Transverse colon (tissue), 4 donors: ENCODE data around the gene SUSD3. TPM values are rescaled to one million over a fixed set of nuclear protein-coding genes. Genes with fewer than 3 reads are reported as not detected.

ENCODE experiments used
- DNase-seq: peaks from one replicate; pipeline ENCODE4 v3.0.0-alpha.2; 2019
- H3K27ac ChIP-seq, 4 donors: fragments of 200-600 bp; sonication (generic); 2 replicates each; pipeline ENCODE4 v1.5.1; 2016 to 2018; ENCODE audit warnings: inconsistent platforms in 4 of 4
- H3K27me3 ChIP-seq: fragments of 200-600 bp; sonication (generic); 2 replicates; pipeline ENCODE4 v1.5.1; 2017; ENCODE audit warnings: inconsistent platforms
- H3K36me3 ChIP-seq, 4 donors: fragments of 200-600 bp; sonication (generic); 2 replicates each; pipeline ENCODE4 v1.5.1; 2017 to 2019; ENCODE audit warnings: inconsistent platforms in 4 of 4
- H3K4me1 ChIP-seq, 4 donors: fragments of 200-600 bp; sonication (generic); 2 replicates each; pipeline ENCODE4 v1.5.1; 2017 to 2020; ENCODE audit warnings: inconsistent platforms in 4 of 4
- H3K4me3 ChIP-seq, 4 donors: fragments of 200-600 bp; sonication (generic); 1 replicate in 1 of 4; 2 replicates in 3 of 4; pipeline versions ENCODE4 v1.5.1 to v1.6.1; 2017 to 2019; ENCODE audit warnings: inconsistent platforms in 4 of 4
- H3K9me3 ChIP-seq, 2 donors: fragments of 200-600 bp; sonication (generic); 2 replicates each; pipeline ENCODE4 v1.5.1; 2017 to 2019; ENCODE audit warnings: inconsistent platforms in 2 of 2
- CTCF ChIP-seq, 5 experiments: fragments of 200-600 bp in 3 of 5; fragments of 450-650 bp in 2 of 5; sonication (generic) in 3 of 5; IDR thresholded peaks; 1 replicate in 2 of 5; 2 replicates in 3 of 5; pipeline ENCODE4 v1.5.1; 2016 to 2017; ENCODE audit warnings: antibody characterized with exemption in 5 of 5, inconsistent platforms in 3 of 5, mild to moderate bottlenecking in 2 of 5, moderate library complexity in 1 of 5
- EP300 ChIP-seq: sonication (generic); formaldehyde crosslinking; IDR thresholded peaks from one replicate; pipeline ENCODE4 v1.6.1; 2017; ENCODE audit warnings: antibody characterized with exemption, low read depth
- POLR2A ChIP-seq: fragments of 450-650 bp; IDR thresholded peaks from one replicate; pipeline ENCODE4 v1.6.1; 2016; ENCODE audit warnings: antibody characterized with exemption, mild to moderate bottlenecking, moderate library complexity
- POLR2AphosphoS5 ChIP-seq, 3 donors: sonication (generic); formaldehyde crosslinking; IDR thresholded peaks; one replicate each; pipeline ENCODE4 v1.6.1; 2016; ENCODE audit warnings: antibody characterized with exemption in 3 of 3
- WGBS, 2 donors: methylation state at CpG; one replicate each; pipeline ENCODE4 v1.1.5; 2018; ENCODE audit warnings: low coverage in 1 of 2; 5-methylcytosine and 5-hydroxymethylcytosine counted together
- in situ Hi-C, 4 donors: fragments of 200-750 bp; cut with MboI; loops; one replicate each; pipeline versions ENCODE4 v1.15.0 to v1.15.1; 2017; ENCODE audit warnings: low sequenced_read_pairs in 3 of 4, low pct_ligation_motif_present in 1 of 4, low pct_unique_long_range_greater_than_20kb in 1 of 4
- intact Hi-C: fragments of 100-400 bp; cut with DNase I; formaldehyde crosslinking; loops from one replicate; pipeline ENCODE4 v1.15.1; 2023; ENCODE audit warnings: low total_unique reads
- total RNA-seq, 4 donors: library from RNA; depleted of rRNA; stranded (reverse); fragments of >200 nt; gene quantifications; one replicate each; pipeline ENCODE4 v1.1.0, GENCODE V29; 2016

Gene SUSD3
- total RNA-seq, 4 donors from 2014 or later: 1.9 to 2.7 TPM; not detected in 2

GRCh38 chr9:93112864-93113389 lies 54.4 kb downstream of the SUSD3 start:
- DNase-seq: no peak
- peaks cover 0 to 15% (median 3%) of the 10 kb centered on the region in 4 donors for H3K36me3 ChIP-seq
- H3K27me3 ChIP-seq: no peaks in the 10 kb centered on the region
- WGBS, 2 donors: 89 to 97% methylated on average over 10 to 13 of the region's 13 CpGs
- H3K27ac ChIP-seq: no peak overlapping the region
- intact Hi-C loops (no loop called here), in situ Hi-C loops (no loop called here)
- H3K4me3 ChIP-seq: no peak overlapping the region
- H3K4me1 ChIP-seq: peaks cover 0 to 7% (median 0%) of the 10 kb centered on the region in 4 donors
- H3K9me3 ChIP-seq: no peaks in the 10 kb centered on the region
- TF ChIP-seq EP300: no peak
- no peak for TF ChIP-seq POLR2A
- no peak for TF ChIP-seq POLR2AphosphoS5 (IDR thresholded peaks at IDR 0.05)
- TF ChIP-seq CTCF (IDR thresholded peaks at IDR 0.05): no peak

- in situ Hi-C loops: no loop called here
- intact Hi-C loops: no loop called here
- H3K4me1 ChIP-seq: peaks cover 0 to 7% (median 2%) of the 10 kb centered on the region in 4 donors
Observed at GRCh38 chr9:93114169-93114983, 55.9 kb downstream of the SUSD3 start.

GRCh38 chr9:93114984-93115335 lies 56.5 kb downstream of the SUSD3 start:
- H3K4me3 ChIP-seq: no peak overlapping the region
- in situ Hi-C loops (no loop called here), intact Hi-C loops (no loop called here)
- WGBS, 2 donors: 82% methylated on average over 5 of the region's 5 CpGs; no CpG with 5 or more reads in 1 of the 2 donors
- no peak for DNase-seq
- H3K9me3 ChIP-seq: no peaks in the 10 kb centered on the region
- H3K36me3 ChIP-seq: peaks cover 0 to 15% (median 3%) of the 10 kb centered on the region in 4 donors
- H3K4me1 ChIP-seq: peaks cover 3 to 12% (median 8%) of the 10 kb centered on the region in 4 donors
- H3K27ac ChIP-seq: no peak overlapping the region
- no peaks in the 10 kb centered on the region for H3K27me3 ChIP-seq
- TF ChIP-seq CTCF (IDR thresholded peaks at IDR 0.05): no peak
- no peak for TF ChIP-seq EP300
- no peak for TF ChIP-seq POLR2AphosphoS5 (IDR thresholded peaks at IDR 0.05)
- no peak for TF ChIP-seq POLR2A

More at GRCh38 chr9:93114169-93114983, 55.9 kb downstream of the SUSD3 start:
- 82% methylated on average over 17 of the region's 17 CpGs; no CpG with 5 or more reads in 1 of the 2 donors for WGBS, 2 donors
- no peak for TF ChIP-seq EP300
- no peak for TF ChIP-seq POLR2A
- no peak for TF ChIP-seq CTCF (IDR thresholded peaks at IDR 0.05)
- no peak for TF ChIP-seq POLR2AphosphoS5 (IDR thresholded peaks at IDR 0.05)
- no peak for DNase-seq
- H3K27me3 ChIP-seq: no peaks in the 10 kb centered on the region
- H3K4me3 ChIP-seq: no peak overlapping the region
- H3K36me3 ChIP-seq: peaks cover 0 to 15% (median 3%) of the 10 kb centered on the region in 4 donors
- no peak overlapping the region for H3K27ac ChIP-seq
- no peaks in the 10 kb centered on the region for H3K9me3 ChIP-seq

- Histone ChIP-seq H3K36me3 (peaks cover 0 to 14% (median 3%) of the 10 kb centered on the region in 4 donors), H3K27me3 (no peaks in the 10 kb centered on the region), H3K27ac (no peak overlapping the region), H3K4me3 (no peak overlapping the region), H3K9me3 (no peaks in the 10 kb centered on the region), H3K4me1 (peaks cover 9 to 18% (median 14%) of the 10 kb centered on the region in 4 donors)
- intact Hi-C loops: no loop called here
- no peak for DNase-seq
- in situ Hi-C loops: no loop called here
- TF ChIP-seq CTCF (IDR thresholded peaks at IDR 0.05) (no peak), EP300 (no peak), POLR2A (no peak), POLR2AphosphoS5 (IDR thresholded peaks at IDR 0.05) (no peak)
- WGBS, 2 donors: 41% methylated on average over 3 of the region's 3 CpGs; no CpG with 5 or more reads in 1 of the 2 donors
Observed at GRCh38 chr9:93115486-93116071, 57.1 kb downstream of the SUSD3 start.
